IPS DF 4.7 (cell line): ENCODE measurements around the gene RNF215.

Source experiments
- DNase-seq: peaks from one replicate; pipeline ENCODE4 v3.0.0-alpha.2; 2013; ENCODE audit warnings: low spot score; ENCODE audit errors: extremely low read depth

The RNF215 gene

GRCh38 chr22:30334646-30335045 is 52.6 kb downstream of the RNF215 start:
- DNase-seq, result no peak

- DNase-seq, result no peak
Observed at GRCh38 chr22:30333707-30334087, 53.5 kb downstream of the RNF215 start.

GRCh38 chr22:30332994-30333706 is 54.1 kb downstream of the RNF215 start:
- no peak for DNase-seq

- DNase-seq, result no peak
Observed at GRCh38 chr22:30332551-30332950, 54.7 kb downstream of the RNF215 start.
